GM12878 (cell line): Measurements from ENCODE around the gene INSL3. TPM values are rescaled to one million over a fixed set of nuclear protein-coding genes. Genes with fewer than 3 reads are reported as not detected.

Source experiments
- ATAC-seq: fragments of 200-7000 bp; cut with Tn5 transposase; 3 replicates; pipeline ENCODE4 v1.9.1; 2020; ENCODE audit warnings: mild to moderate bottlenecking, moderate library complexity
- BruUV-seq: library from RNA; stranded (reverse); fragments of 400-500 nt; replicated peaks from 2 replicates; lab custom pipeline; 2021; lab: Mats Ljungman, UMichigan
- CTCF ChIA-PET: fragments of 300-600 bp; sonication (Branson Sonifier 250); formaldehyde crosslinking; extraction: SDS; loops from one replicate; lab custom pipeline; 2021; ENCODE audit warnings: inconsistent platforms; lab: Yijun Ruan, JAX
- POLR2A ChIA-PET: fragments of 350-600 bp; formaldehyde crosslinking; extraction: SDS; loops from one replicate; lab custom pipeline; 2021; ENCODE audit warnings: inconsistent platforms; lab: Charles Lee
- RAD21 ChIA-PET: fragments of 300-600 bp; sonication (Branson Sonifier 250); formaldehyde crosslinking; loops from one replicate; lab custom pipeline; 2023; ENCODE audit warnings: antibody characterized with exemption; ENCODE audit not compliant: unreplicated experiment; lab: Charles Lee
- SMC1A ChIA-PET: fragments of 300-600 bp; sonication (Branson Sonifier 250); formaldehyde crosslinking; loops from one replicate; lab custom pipeline; 2023; ENCODE audit not compliant: unreplicated experiment, uncharacterized antibody; lab: Charles Lee
- DNase-seq: peaks from one replicate; pipeline ENCODE4 v3.0.0-alpha.2; 2011; ENCODE audit warnings: low read depth, low spot score
- FAIRE-seq: peaks from 3 replicates; lab custom pipeline; 2011; peaks lifted over from hg19 to GRCh38; lab: Jason Lieb, UNC
- H2AFZ ChIP-seq: 2 replicates; pipeline ENCODE4 v1.6.0; 2011; ENCODE audit warnings: low read depth, low read length, control low read depth; ENCODE audit not compliant: control insufficient read depth
- H3K27ac ChIP-seq: 2 replicates; pipeline ENCODE4 v1.5.1; 2011; ENCODE audit warnings: control low read depth; ENCODE audit not compliant: control insufficient read depth, insufficient read depth
- H3K27me3 ChIP-seq, 2 experiments: replicated peaks in 1 of 2; 2 replicates each; pipeline versions ENCODE4 v1.6.0 to v1.6.1; 2011; ENCODE audit warnings: low read length in 1 of 2; ENCODE audit not compliant: control insufficient read depth in 2 of 2, insufficient read depth in 2 of 2
- H3K36me3 ChIP-seq, 2 experiments: 2 replicates each; pipeline ENCODE4 v1.5.1; 2011; ENCODE audit warnings: low read length in 1 of 2; ENCODE audit not compliant: control insufficient read depth in 2 of 2, insufficient read depth in 2 of 2
- H3K4me1 ChIP-seq: 2 replicates; pipeline ENCODE4 v1.6.1; 2011; ENCODE audit warnings: mild to moderate bottlenecking, low read length, moderate library complexity, mixed read lengths; ENCODE audit not compliant: control insufficient read depth, insufficient read depth
- H3K4me2 ChIP-seq: 2 replicates; pipeline ENCODE4 v1.6.0; 2011; ENCODE audit warnings: control low read depth; ENCODE audit not compliant: control insufficient read depth, insufficient read depth
- H3K4me3 ChIP-seq: fragments of 200-600 bp; sonication (generic); 2 replicates; pipeline ENCODE4 v1.5.1; 2016
- H3K79me2 ChIP-seq: 2 replicates; pipeline ENCODE4 v1.6.0; 2011; ENCODE audit warnings: low read length; ENCODE audit not compliant: control insufficient read depth, insufficient read depth
- H3K9ac ChIP-seq: 2 replicates; pipeline ENCODE4 v1.8.0; 2011; ENCODE audit warnings: low read length, control low read depth, mixed read lengths; ENCODE audit not compliant: control insufficient read depth, insufficient read depth
- H3K9me3 ChIP-seq: replicated peaks from 3 replicates; pipeline ENCODE4 v1.5.1; 2011; ENCODE audit warnings: mild to moderate bottlenecking, low read length; ENCODE audit not compliant: control insufficient read depth, insufficient read depth
- H4K20me1 ChIP-seq: 2 replicates; pipeline ENCODE4 v1.6.0; 2011; ENCODE audit not compliant: control insufficient read depth, insufficient read depth
- CBX5 ChIP-seq: sonication (generic); IDR thresholded peaks from 2 replicates; pipeline ENCODE4 v1.6.1; 2016; ENCODE audit warnings: low read depth, moderate library complexity, mild to moderate bottlenecking, inconsistent platforms
- EED ChIP-seq: sonication (generic); IDR thresholded peaks from 2 replicates; pipeline ENCODE4 v1.6.1; 2016; ENCODE audit warnings: antibody characterized with exemption, low read depth
- FOS ChIP-seq: IDR thresholded peaks from 3 replicates; pipeline ENCODE4 v1.6.1; 2011; ENCODE audit warnings: borderline replicate concordance; ENCODE audit not compliant: insufficient read length; ENCODE audit errors: extremely low read depth
- POLR2A ChIP-seq: IDR thresholded peaks from 2 replicates; pipeline ENCODE4 v1.6.1; 2011; ENCODE audit warnings: low read depth, mild to moderate bottlenecking, low read length
- ZNF622 ChIP-seq: fragments of 450-650 bp; IDR thresholded peaks from 2 replicates; pipeline ENCODE4 v1.6.1; 2017; ENCODE audit warnings: mild to moderate bottlenecking, inconsistent platforms
- WGBS: methylation state at CpG from one replicate; pipeline ENCODE4 v1.1.6; 2016; ENCODE audit warnings: low lambda C conversion rate; ENCODE audit not compliant: insufficient replicate concordance, insufficient coverage; ENCODE audit errors: missing lambda C conversion rate; 5-methylcytosine and 5-hydroxymethylcytosine counted together
- in situ Hi-C: fragments of 300-500 bp; cut with MboI; formaldehyde crosslinking; loops from 9 replicates; pipeline ENCODE4 v1.14.3; 2018; ENCODE audit warnings: mixed read lengths
- intact Hi-C: fragments of 100-400 bp; cut with micrococcal nuclease; formaldehyde crosslinking; loops from one replicate; pipeline ENCODE4 v1.14.2; 2022; ENCODE audit not compliant: unreplicated experiment
- polyA plus RNA-seq, 11 experiments: library from polyadenylated mRNA; depleted of rRNA in 4 of 11; unstranded in 6 of 11; stranded (reverse) in 5 of 11; fragments of >200 nt; fragmentation: Nextera tagmentation in 4 of 11; fragmentation: Illumina TruSeq in 1 of 11; extraction: Ambion mirVana in 4 of 11; extraction: Trizol in 1 of 11; gene quantifications; 1 replicate in 1 of 11; 2 replicates in 10 of 11; pipeline versions ENCODE4 v1.2.1 to v1.2.3, GENCODE V29; 2011 to 2016; ENCODE audit warnings: inconsistent platforms in 2 of 11, missing spikeins in 2 of 11, low read depth in 1 of 11
- total RNA-seq, 4 experiments: library from RNA; depleted of rRNA in 3 of 4; stranded (reverse); fragments of >200 nt in 3 of 4; fragmentation: Illumina TruSeq in 1 of 4; extraction: Trizol in 1 of 4; gene quantifications; 2 replicates each; pipeline versions ENCODE4 v1.2.1 to v1.2.3, GENCODE V29; 2013 to 2021
- TF ChIP-seq, protein P1 (sequence below): fragments of 450-650 bp; IDR thresholded peaks from 2 replicates; pipeline ENCODE4 v1.6.1; 2017; ENCODE audit warnings: mild to moderate bottlenecking

Gene INSL3
- total and polyA plus RNA-seq, 10 of the 15 experiments (the other 5 are each of a cell fraction or from before 2014, with no cell fraction given): 0.27 to 1.9 (median 0.70) TPM

DNA sequence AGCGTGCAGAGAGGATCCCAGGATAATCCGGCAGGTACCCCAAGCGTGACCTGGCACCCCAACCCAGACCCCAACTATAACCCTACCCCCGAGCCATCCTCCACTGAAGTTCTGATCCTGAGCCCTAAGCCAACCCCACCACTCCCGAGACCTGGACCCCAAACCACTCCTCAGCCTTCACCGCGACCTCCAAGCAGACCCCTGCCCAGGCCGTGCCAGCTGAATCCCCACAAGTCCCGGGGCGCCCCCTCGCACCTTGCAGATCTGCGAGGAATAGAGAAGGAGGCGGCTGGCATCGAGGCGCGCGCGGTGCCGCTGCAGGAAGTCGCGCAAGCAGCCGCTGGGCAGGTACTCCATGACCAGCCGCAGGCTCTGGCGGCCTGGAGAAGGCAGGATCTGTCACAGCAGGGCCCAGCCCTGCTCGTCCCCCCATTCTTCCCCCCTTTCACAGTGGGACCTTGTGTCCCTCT is 10.1 kb upstream of the INSL3 start:
- DNase-seq: no peak
- no peak for ATAC-seq
- Histone ChIP-seq H3K27me3 (no peaks in the 10 kb centered on the region), H3K4me2 (no peak overlapping the region), H3K27ac (no peak overlapping the region), H3K9ac (no peak overlapping the region), H2AFZ (no peak overlapping the region), H3K9me3 (no peaks in the 10 kb centered on the region; the same call in 2 of the 3 replicates), H3K36me3 (peaks cover 6 to 13% of the 10 kb centered on the region in 2 experiments), H4K20me1 (no peaks in the 10 kb centered on the region), H3K79me2 (no peaks in the 10 kb centered on the region), H3K4me3 (no peak overlapping the region), H3K4me1 (no peaks in the 10 kb centered on the region)
- BruUV-seq: no TSS peak
- WGBS: 96% methylated on average over 24 of the region's 25 CpGs
- intact Hi-C loops (no loop called here), in situ Hi-C loops (no loop called here)
- ChIA-PET POLR2A (no interaction called here), SMC1A (no interaction called here), CTCF (no interaction called here), RAD21 (no interaction called here)
- TF ChIP-seq EED: no peak
- TF ChIP-seq CBX5: no peak
- peak; percentile 21; the same call in 1 of the 2 replicates for TF ChIP-seq POLR2A
- no peak for TF ChIP-seq FOS
- no peak for FAIRE-seq

DNA sequence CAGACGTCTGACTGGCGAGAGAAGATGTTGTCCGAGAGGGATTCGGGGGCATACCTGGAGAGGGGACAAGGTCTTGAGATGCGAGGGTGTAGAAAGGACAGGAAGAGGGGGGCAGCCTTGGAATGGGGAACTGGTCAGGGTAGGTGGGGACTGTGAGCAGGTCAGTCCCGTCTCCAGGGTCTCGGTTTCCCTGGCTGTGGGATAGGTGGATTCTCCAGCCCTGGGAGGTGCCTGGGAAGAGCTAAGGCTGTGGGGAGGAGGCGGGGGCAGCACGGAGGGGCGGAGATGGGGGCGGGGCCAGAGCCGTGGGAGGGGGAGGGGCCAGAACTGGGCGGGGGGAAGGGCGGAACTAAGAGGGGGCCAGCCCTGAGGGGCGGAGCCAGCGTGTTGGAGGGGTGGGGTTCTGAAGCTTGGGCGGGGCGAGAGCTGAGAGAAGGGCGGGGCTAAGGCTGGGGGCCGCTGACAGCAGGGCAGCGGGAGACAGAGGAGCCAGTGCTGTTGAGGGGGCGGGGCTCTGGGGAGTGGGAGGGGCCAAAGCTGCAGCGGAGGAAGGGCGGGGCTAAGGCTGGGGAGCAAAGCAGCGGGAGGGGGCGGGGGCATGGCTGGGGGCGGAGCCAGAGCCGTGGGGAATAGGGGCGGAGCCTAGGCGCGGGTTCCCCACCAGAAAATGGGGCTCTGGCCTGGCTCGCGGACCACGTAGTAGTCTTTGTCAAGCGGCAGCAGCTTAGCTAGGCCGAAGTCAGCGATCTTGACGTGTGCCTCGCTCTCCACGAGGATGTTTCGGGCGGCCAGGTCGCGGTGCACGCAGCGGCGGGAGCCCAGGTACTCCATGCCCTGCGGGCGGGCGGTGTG is 9.5 kb upstream of the INSL3 start:
- Histone ChIP-seq H2AFZ (no peak overlapping the region), H3K27me3 (no peaks in the 10 kb centered on the region), H3K79me2 (no peaks in the 10 kb centered on the region), H3K9ac (no peak overlapping the region), H3K4me2 (no peak overlapping the region), H4K20me1 (no peaks in the 10 kb centered on the region), H3K9me3 (no peaks in the 10 kb centered on the region; the same call in 2 of the 3 replicates), H3K4me1 (no peaks in the 10 kb centered on the region), H3K4me3 (no peak overlapping the region), H3K27ac (no peak overlapping the region), H3K36me3 (peaks cover 6 to 13% of the 10 kb centered on the region in 2 experiments)
- no TSS peak for BruUV-seq
- CTCF ChIA-PET: no interaction called here
- no peak for TF ChIP-seq ZNF622
- TF ChIP-seq, protein P1, sequence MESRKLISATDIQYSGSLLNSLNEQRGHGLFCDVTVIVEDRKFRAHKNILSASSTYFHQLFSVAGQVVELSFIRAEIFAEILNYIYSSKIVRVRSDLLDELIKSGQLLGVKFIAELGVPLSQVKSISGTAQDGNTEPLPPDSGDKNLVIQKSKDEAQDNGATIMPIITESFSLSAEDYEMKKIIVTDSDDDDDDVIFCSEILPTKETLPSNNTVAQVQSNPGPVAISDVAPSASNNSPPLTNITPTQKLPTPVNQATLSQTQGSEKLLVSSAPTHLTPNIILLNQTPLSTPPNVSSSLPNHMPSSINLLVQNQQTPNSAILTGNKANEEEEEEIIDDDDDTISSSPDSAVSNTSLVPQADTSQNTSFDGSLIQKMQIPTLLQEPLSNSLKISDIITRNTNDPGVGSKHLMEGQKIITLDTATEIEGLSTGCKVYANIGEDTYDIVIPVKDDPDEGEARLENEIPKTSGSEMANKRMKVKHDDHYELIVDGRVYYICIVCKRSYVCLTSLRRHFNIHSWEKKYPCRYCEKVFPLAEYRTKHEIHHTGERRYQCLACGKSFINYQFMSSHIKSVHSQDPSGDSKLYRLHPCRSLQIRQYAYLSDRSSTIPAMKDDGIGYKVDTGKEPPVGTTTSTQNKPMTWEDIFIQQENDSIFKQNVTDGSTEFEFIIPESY: peak; percentile 86; the same call in 1 of the 2 replicates
- 97% methylated on average over 28 of the region's 50 CpGs for WGBS
- POLR2A ChIA-PET: interaction anchor here (0.5 kb wide), 1 partner anchor 140 kb away, joined by 3 read pairs; no protein-coding TSS in a partner anchor
- DNase-seq (no peak), ATAC-seq (peak; percentile 81), FAIRE-seq (no peak)
- in situ Hi-C loops: no loop called here
- intact Hi-C loops: no loop called here
- SMC1A ChIA-PET: no interaction called here
- RAD21 ChIA-PET: no interaction called here
